Neural progenitor cell (in vitro differentiated cells): ENCODE results near the gene LRP2BP. TPM values are rescaled to one million over a fixed set of nuclear protein-coding genes. Genes with fewer than 3 reads are reported as not detected.

Experiments used
- DNase-seq: peaks from one replicate; pipeline ENCODE4 v3.0.0-alpha.2; 2016; ENCODE audit warnings: low spot score
- H2AFZ ChIP-seq: fragments of 200-600 bp; sonication (generic); replicated peaks from 2 replicates; pipeline ENCODE4 v1.6.1; 2016; ENCODE audit warnings: antibody characterized with exemption
- H3F3A ChIP-seq: fragments of 200-600 bp; sonication (generic); 2 replicates; pipeline ENCODE4 v1.6.1; 2016; ENCODE audit warnings: antibody characterized with exemption, low read depth
- H3K27ac ChIP-seq: fragments of 200-600 bp; sonication (generic); 2 replicates; pipeline ENCODE4 v1.5.1; 2016; ENCODE audit warnings: mild to moderate bottlenecking
- H3K27me3 ChIP-seq: fragments of 200-600 bp; sonication (generic); 2 replicates; pipeline ENCODE4 v1.6.1; 2016; ENCODE audit warnings: mild to moderate bottlenecking, moderate library complexity
- H3K36me3 ChIP-seq: fragments of 200-600 bp; sonication (generic); 2 replicates; pipeline ENCODE4 v1.5.1; 2016
- H3K4me1 ChIP-seq: fragments of 200-600 bp; sonication (generic); 2 replicates; pipeline ENCODE4 v1.6.1; 2016; ENCODE audit warnings: mixed run types
- H3K4me2 ChIP-seq: fragments of 200-600 bp; sonication (generic); 2 replicates; pipeline ENCODE4 v1.6.1; 2016
- H3K4me3 ChIP-seq: fragments of 200-600 bp; sonication (generic); 2 replicates; pipeline ENCODE4 v1.5.1; 2016
- H3K79me2 ChIP-seq: fragments of 200-600 bp; sonication (generic); 2 replicates; pipeline ENCODE4 v1.6.1; 2016; ENCODE audit warnings: low read depth
- H3K9ac ChIP-seq: fragments of 200-600 bp; sonication (generic); 2 replicates; pipeline ENCODE4 v1.6.1; 2016
- H3K9me3 ChIP-seq: fragments of 200-600 bp; sonication (generic); 2 replicates; pipeline ENCODE4 v1.5.1; 2016; ENCODE audit warnings: low read depth
- H4K20me1 ChIP-seq: fragments of 200-600 bp; sonication (generic); 2 replicates; pipeline ENCODE4 v1.6.1; 2016; ENCODE audit warnings: low read depth
- H3K27ac Mint-ChIP-seq: 3 replicates; pipeline ENCODE4 v1.8.0; 2021; ENCODE audit warnings: mixed read lengths
- H3K27me3 Mint-ChIP-seq: 2 replicates; pipeline ENCODE4 v1.8.0; 2022; ENCODE audit warnings: low read depth, mild to moderate bottlenecking, inconsistent platforms, moderate library complexity, mixed read lengths; ENCODE audit not compliant: insufficient read depth
- H3K36me3 Mint-ChIP-seq: 3 replicates; pipeline ENCODE4 v1.8.0; 2021; ENCODE audit warnings: mixed read lengths
- H3K4me1 Mint-ChIP-seq: 3 replicates; pipeline ENCODE4 v1.8.0; 2021; ENCODE audit warnings: mixed read lengths
- H3K4me3 Mint-ChIP-seq: 3 replicates; pipeline ENCODE4 v1.8.0; 2021; ENCODE audit warnings: mild to moderate bottlenecking, moderate library complexity, mixed read lengths
- H3K9me3 Mint-ChIP-seq: 3 replicates; pipeline ENCODE4 v1.8.0; 2020; ENCODE audit warnings: mixed read lengths
- EZH2 ChIP-seq: fragments of 200-600 bp; sonication (generic); IDR thresholded peaks from 2 replicates; pipeline ENCODE4 v1.6.1; 2017; ENCODE audit warnings: antibody characterized with exemption, mild to moderate bottlenecking, moderate library complexity
- EZH2phosphoT487 ChIP-seq: fragments of 200-600 bp; sonication (generic); IDR thresholded peaks from 2 replicates; pipeline ENCODE4 v1.6.1; 2017; ENCODE audit warnings: antibody characterized with exemption
- total RNA-seq: library from RNA; depleted of rRNA; stranded (reverse); fragments of >200 nt; gene quantifications from 2 replicates; pipeline ENCODE4 v1.2.3, GENCODE V29; 2015; ENCODE audit warnings: low replicate concordance
- TF ChIP-seq, protein P1 (sequence below): fragments of 200-600 bp; sonication (generic); IDR thresholded peaks from 2 replicates; pipeline ENCODE4 v1.5.1; 2017; ENCODE audit warnings: antibody characterized with exemption, mild to moderate bottlenecking

Gene LRP2BP
- total RNA-seq, 1 donor from 2014 or later = 0.69 TPM

DNA sequence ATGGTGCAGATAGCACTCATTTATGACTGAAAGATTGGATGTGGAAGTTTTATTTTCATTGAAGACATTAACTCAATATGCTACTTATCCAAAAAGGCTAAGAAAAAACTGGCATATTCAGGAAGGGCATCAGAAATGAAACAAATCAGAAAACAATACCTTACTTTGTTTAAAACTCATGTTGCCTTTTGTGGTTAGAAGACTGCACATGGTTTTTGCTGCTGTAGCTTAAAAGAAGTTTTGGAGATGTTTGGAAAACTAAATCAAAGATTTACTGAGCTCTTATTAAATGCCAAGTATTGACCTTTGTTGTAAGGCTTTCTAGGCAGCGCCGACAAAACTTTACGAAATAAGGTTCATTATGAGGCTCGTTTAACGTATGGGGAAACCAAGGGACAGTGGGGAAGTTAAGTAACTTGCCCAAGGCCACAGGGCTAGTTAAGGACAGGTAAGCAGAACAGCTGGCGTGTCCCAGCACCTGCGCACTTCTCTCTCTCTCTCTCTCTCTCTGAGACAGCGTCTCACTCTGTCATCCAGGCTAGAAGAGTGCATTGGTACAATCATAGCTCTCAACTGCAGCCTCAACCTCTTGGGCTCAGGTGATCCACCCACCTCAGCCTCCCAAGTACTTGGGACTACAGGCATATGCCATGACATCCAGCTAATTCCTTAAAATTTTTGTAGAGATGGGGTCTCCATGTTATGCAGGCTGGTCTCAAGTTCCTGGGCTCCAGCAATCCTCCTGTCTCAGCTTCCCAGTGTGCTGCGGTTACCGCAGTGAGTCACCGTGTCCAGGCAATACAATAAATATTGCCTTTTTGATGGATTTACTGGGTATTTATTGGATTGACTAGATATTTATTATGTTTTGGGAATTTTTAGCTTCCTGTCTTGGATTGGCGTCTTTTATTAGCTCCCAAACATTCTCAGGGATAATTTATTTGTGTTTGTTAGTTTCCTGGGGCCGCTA is 16.1 kb downstream of the LRP2BP start:
- H3K27me3 ChIP-seq = no peaks in the 10 kb centered on the region
- H3K9me3 Mint-ChIP-seq = peaks cover 10% of the 10 kb centered on the region
- no peaks in the 10 kb centered on the region for H3F3A ChIP-seq
- peaks cover 4% of the 10 kb centered on the region for H3K27me3 Mint-ChIP-seq
- H3K4me3 ChIP-seq = no peak overlapping the region
- no peaks in the 10 kb centered on the region for H3K79me2 ChIP-seq
- no peak overlapping the region for H3K27ac ChIP-seq
- no peaks in the 10 kb centered on the region for H4K20me1 ChIP-seq
- no peak overlapping the region for H3K4me3 Mint-ChIP-seq
- peaks cover 6% of the 10 kb centered on the region for H3K9me3 ChIP-seq
- no peak overlapping the region for H2AFZ ChIP-seq
- no peaks in the 10 kb centered on the region for H3K36me3 ChIP-seq
- DNase-seq = no peak
- no peak overlapping the region for H3K9ac ChIP-seq
- no peaks in the 10 kb centered on the region for H3K4me1 Mint-ChIP-seq
- H3K4me2 ChIP-seq = no peak overlapping the region
- H3K36me3 Mint-ChIP-seq = peaks cover 15% of the 10 kb centered on the region
- TF ChIP-seq EZH2 (no peak), EZH2phosphoT487 (no peak)
- TF ChIP-seq, protein P1, sequence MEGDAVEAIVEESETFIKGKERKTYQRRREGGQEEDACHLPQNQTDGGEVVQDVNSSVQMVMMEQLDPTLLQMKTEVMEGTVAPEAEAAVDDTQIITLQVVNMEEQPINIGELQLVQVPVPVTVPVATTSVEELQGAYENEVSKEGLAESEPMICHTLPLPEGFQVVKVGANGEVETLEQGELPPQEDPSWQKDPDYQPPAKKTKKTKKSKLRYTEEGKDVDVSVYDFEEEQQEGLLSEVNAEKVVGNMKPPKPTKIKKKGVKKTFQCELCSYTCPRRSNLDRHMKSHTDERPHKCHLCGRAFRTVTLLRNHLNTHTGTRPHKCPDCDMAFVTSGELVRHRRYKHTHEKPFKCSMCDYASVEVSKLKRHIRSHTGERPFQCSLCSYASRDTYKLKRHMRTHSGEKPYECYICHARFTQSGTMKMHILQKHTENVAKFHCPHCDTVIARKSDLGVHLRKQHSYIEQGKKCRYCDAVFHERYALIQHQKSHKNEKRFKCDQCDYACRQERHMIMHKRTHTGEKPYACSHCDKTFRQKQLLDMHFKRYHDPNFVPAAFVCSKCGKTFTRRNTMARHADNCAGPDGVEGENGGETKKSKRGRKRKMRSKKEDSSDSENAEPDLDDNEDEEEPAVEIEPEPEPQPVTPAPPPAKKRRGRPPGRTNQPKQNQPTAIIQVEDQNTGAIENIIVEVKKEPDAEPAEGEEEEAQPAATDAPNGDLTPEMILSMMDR = no peak
- H3K27ac Mint-ChIP-seq = no peak overlapping the region
- peaks cover 4% of the 10 kb centered on the region for H3K4me1 ChIP-seq

DNA sequence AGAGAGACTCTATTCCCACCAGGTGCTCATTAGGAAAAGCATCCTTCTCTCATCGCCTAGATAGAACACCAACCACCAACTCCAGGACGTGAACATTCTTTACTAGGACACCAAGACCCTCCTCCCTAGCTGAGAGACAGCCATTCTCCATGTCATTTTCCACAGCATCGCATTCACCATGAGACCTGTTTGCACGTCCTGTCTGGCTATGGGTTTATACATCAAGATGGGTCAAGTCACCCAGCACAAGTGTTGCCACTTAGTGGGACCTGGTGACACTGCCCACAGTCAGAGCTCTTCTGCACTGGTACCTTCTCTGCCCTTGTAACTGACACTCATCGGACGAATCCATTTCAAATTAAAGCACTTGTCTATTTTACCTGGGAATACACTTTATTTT is 17.5 kb downstream of the LRP2BP start:
- no peak for DNase-seq
- Mint-ChIP-seq H3K27ac (no peak overlapping the region), H3K27me3 (peaks cover 4% of the 10 kb centered on the region), H3K36me3 (peaks cover 15% of the 10 kb centered on the region), H3K4me1 (no peaks in the 10 kb centered on the region), H3K4me3 (no peak overlapping the region), H3K9me3 (peaks cover 10% of the 10 kb centered on the region)
- Histone ChIP-seq H3K79me2 (no peaks in the 10 kb centered on the region), H3K27me3 (no peaks in the 10 kb centered on the region), H3K27ac (no peak overlapping the region), H3K36me3 (no peaks in the 10 kb centered on the region), H3K9me3 (peaks cover 6% of the 10 kb centered on the region), H3F3A (no peaks in the 10 kb centered on the region), H3K9ac (no peak overlapping the region), H4K20me1 (no peaks in the 10 kb centered on the region), H2AFZ (no peak overlapping the region), H3K4me2 (no peak overlapping the region), H3K4me3 (no peak overlapping the region), H3K4me1 (no peaks in the 10 kb centered on the region)
- TF ChIP-seq EZH2 (no peak), EZH2phosphoT487 (no peak)
- TF ChIP-seq, protein P1 = no peak

DNA sequence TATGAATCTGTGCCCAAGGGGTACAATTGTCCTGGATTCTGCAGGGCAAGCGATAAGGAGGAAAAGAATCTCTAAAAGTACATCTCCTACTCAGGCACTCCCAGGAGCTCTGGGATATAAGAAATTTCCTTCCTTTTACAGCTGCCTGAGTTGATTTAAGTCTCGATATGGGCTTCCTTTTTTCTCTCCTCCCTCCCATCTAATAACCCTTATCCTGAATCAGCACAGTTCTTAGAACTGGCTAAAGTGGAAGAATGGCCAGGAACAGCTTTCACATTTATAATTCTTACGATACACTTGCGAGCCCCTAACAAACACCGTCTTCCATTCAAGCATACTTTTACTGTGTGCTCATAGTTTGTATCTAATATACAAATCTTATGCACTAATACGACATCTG is 21.2 kb downstream of the LRP2BP start:
- H2AFZ ChIP-seq = no peak overlapping the region
- TF ChIP-seq EZH2 = no peak
- TF ChIP-seq, protein P1 = no peak
- TF ChIP-seq EZH2phosphoT487 = no peak
- no peaks in the 10 kb centered on the region for H3K9me3 Mint-ChIP-seq
- H3K4me1 Mint-ChIP-seq = peaks cover 5% of the 10 kb centered on the region
- no peaks in the 10 kb centered on the region for H4K20me1 ChIP-seq
- H3K79me2 ChIP-seq = no peaks in the 10 kb centered on the region
- no peak overlapping the region for H3K9ac ChIP-seq
- H3K36me3 ChIP-seq = no peaks in the 10 kb centered on the region
- H3K4me1 ChIP-seq = peaks cover 10% of the 10 kb centered on the region
- H3K27me3 ChIP-seq = no peaks in the 10 kb centered on the region
- H3K4me3 Mint-ChIP-seq = no peak overlapping the region
- H3K27ac Mint-ChIP-seq = no peak overlapping the region
- H3K4me2 ChIP-seq = no peak overlapping the region
- no peaks in the 10 kb centered on the region for H3F3A ChIP-seq
- peaks cover 17% of the 10 kb centered on the region for H3K36me3 Mint-ChIP-seq
- no peak for DNase-seq
- no peaks in the 10 kb centered on the region for H3K27me3 Mint-ChIP-seq
- H3K4me3 ChIP-seq = no peak overlapping the region
- H3K9me3 ChIP-seq = no peaks in the 10 kb centered on the region
- no peak overlapping the region for H3K27ac ChIP-seq
